Natural killer cell (primary cell): ENCODE data around the gene ERGIC2. TPM values are rescaled to one million over a fixed set of nuclear protein-coding genes. Genes with fewer than 3 reads are reported as not detected.
A peak's percentile ranks its signal among the peaks of the same experiment; 100 is the strongest.

Experiments used
- ATAC-seq, 3 donors: fragments of 150-1000 bp in 2 of 3; fragments of 200-7000 bp in 1 of 3; cut with Tn5 transposase; 1 replicate in 1 of 3; 2 replicates in 2 of 3; pipeline ENCODE4 v1.10.0; 2021; ENCODE audit warnings: mild to moderate bottlenecking in 2 of 3, moderate library complexity in 2 of 3
- DNase-seq, 2 donors: peaks; one replicate each; pipeline versions ENCODE4 v3.0.0 to v3.0.0-alpha.2; 2013 to 2021; ENCODE audit warnings: mixed read lengths in 1 of 2
- H3K27ac ChIP-seq: one replicate; pipeline ENCODE4 v1.5.1; 2013; ENCODE audit warnings: mild to moderate bottlenecking, low read length
- H3K27me3 ChIP-seq: one replicate; pipeline ENCODE4 v1.6.1; 2013; ENCODE audit warnings: low read length; ENCODE audit not compliant: control insufficient read depth, insufficient read depth
- H3K36me3 ChIP-seq: one replicate; pipeline ENCODE4 v1.6.1; 2013; ENCODE audit warnings: low read length; ENCODE audit not compliant: control insufficient read depth, insufficient read depth
- H3K4me1 ChIP-seq: one replicate; pipeline ENCODE4 v1.6.1; 2013; ENCODE audit warnings: low read length; ENCODE audit not compliant: control insufficient read depth, insufficient read depth
- H3K4me3 ChIP-seq: one replicate; pipeline ENCODE4 v1.5.1; 2013; ENCODE audit warnings: low read length
- H3K9me3 ChIP-seq: one replicate; pipeline ENCODE4 v1.6.1; 2013; ENCODE audit warnings: low read length; ENCODE audit not compliant: control insufficient read depth, insufficient read depth
- H3K27ac Mint-ChIP-seq, 2 donors: one replicate each; pipeline ENCODE4 v1.8.0; 2022; ENCODE audit warnings: mild to moderate bottlenecking in 2 of 2, mixed read lengths in 2 of 2, moderate library complexity in 1 of 2
- H3K27me3 Mint-ChIP-seq, 2 donors: one replicate each; pipeline ENCODE4 v1.8.0; 2022; ENCODE audit warnings: low read depth in 2 of 2, mixed read lengths in 2 of 2
- H3K36me3 Mint-ChIP-seq: one replicate; pipeline ENCODE4 v1.8.0; 2022; ENCODE audit warnings: mixed read lengths
- H3K4me1 Mint-ChIP-seq, 2 donors: one replicate each; pipeline ENCODE4 v1.8.0; 2022; ENCODE audit warnings: mixed read lengths in 2 of 2
- H3K4me3 Mint-ChIP-seq: one replicate; pipeline ENCODE4 v1.8.0; 2022; ENCODE audit warnings: mild to moderate bottlenecking, moderate library complexity, mixed read lengths
- H3K9me3 Mint-ChIP-seq, 2 donors: one replicate each; pipeline ENCODE4 v1.8.0; 2022; ENCODE audit warnings: mixed read lengths in 2 of 2
- WGBS: methylation state at CpG from one replicate; pipeline ENCODE4 v1.1.7; 2013; ENCODE audit warnings: missing lambda C conversion rate; ENCODE audit not compliant: insufficient coverage; 5-methylcytosine and 5-hydroxymethylcytosine counted together
- intact Hi-C: fragments of 100-400 bp; cut with micrococcal nuclease; formaldehyde crosslinking; loops from one replicate; pipeline ENCODE4 v1.14.2; 2022
- total RNA-seq, 4 donors: library from RNA; stranded (reverse); fragments of 120-200 nt in 1 of 4; gene quantifications; one replicate each; pipeline versions ENCODE4 v1.2.3 to v1.2.4, GENCODE V29; 2013 to 2022
- TF ChIP-seq, protein P1 (sequence below): fragments of 200-600 bp; IDR thresholded peaks from one replicate; pipeline ENCODE4 v1.8.0; 2022; ENCODE audit warnings: antibody characterized with exemption

Gene ERGIC2
- total RNA-seq, 3 donors from 2014 or later (not counting 1 experiment from before 2014, with no cell fraction given), result 28.7 to 46.9 (median 37.2) TPM

GRCh38 chr12:29365091-29365490 is 15.9 kb downstream of the ERGIC2 start:
- H3K9me3 ChIP-seq, result no peaks in the 10 kb centered on the region
- Mint-ChIP-seq H3K4me1 (no peaks in the 10 kb centered on the region), H3K9me3 (no peaks in the 10 kb centered on the region), H3K36me3 (peaks cover 16% of the 10 kb centered on the region), H3K27ac (no peak overlapping the region), H3K27me3 (no peaks in the 10 kb centered on the region), H3K4me3 (no peak overlapping the region)
- DNase-seq, result no peak
- no peak overlapping the region for H3K27ac ChIP-seq
- peaks cover 44% of the 10 kb centered on the region for H3K36me3 ChIP-seq
- H3K4me1 ChIP-seq, result no peaks in the 10 kb centered on the region
- TF ChIP-seq, protein P1, sequence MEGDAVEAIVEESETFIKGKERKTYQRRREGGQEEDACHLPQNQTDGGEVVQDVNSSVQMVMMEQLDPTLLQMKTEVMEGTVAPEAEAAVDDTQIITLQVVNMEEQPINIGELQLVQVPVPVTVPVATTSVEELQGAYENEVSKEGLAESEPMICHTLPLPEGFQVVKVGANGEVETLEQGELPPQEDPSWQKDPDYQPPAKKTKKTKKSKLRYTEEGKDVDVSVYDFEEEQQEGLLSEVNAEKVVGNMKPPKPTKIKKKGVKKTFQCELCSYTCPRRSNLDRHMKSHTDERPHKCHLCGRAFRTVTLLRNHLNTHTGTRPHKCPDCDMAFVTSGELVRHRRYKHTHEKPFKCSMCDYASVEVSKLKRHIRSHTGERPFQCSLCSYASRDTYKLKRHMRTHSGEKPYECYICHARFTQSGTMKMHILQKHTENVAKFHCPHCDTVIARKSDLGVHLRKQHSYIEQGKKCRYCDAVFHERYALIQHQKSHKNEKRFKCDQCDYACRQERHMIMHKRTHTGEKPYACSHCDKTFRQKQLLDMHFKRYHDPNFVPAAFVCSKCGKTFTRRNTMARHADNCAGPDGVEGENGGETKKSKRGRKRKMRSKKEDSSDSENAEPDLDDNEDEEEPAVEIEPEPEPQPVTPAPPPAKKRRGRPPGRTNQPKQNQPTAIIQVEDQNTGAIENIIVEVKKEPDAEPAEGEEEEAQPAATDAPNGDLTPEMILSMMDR, result no peak
- ATAC-seq, result no peak
- H3K4me3 ChIP-seq, result no peak overlapping the region
- H3K27me3 ChIP-seq, result no peaks in the 10 kb centered on the region
- 89% methylated on average over 1 of the region's 2 CpGs for WGBS
- intact Hi-C loops, result no loop called here

- H3K27me3 ChIP-seq, result no peaks in the 10 kb centered on the region
- H3K27ac ChIP-seq, result no peak overlapping the region
- Mint-ChIP-seq H3K9me3 (no peaks in the 10 kb centered on the region), H3K27ac (no peak overlapping the region), H3K4me3 (no peak overlapping the region), H3K36me3 (peaks cover 7% of the 10 kb centered on the region), H3K4me1 (peaks cover 0 to 5% of the 10 kb centered on the region in 2 donors), H3K27me3 (no peaks in the 10 kb centered on the region)
- ATAC-seq (no peak), DNase-seq (no peak)
- no peaks in the 10 kb centered on the region for H3K9me3 ChIP-seq
- no CpG with 5 or more reads among the region's 1 CpG for whole genome bisulfite sequencing
- intact Hi-C loops, result no loop called here
- no peaks in the 10 kb centered on the region for H3K4me1 ChIP-seq
- TF ChIP-seq, protein P1, result no peak
- no peak overlapping the region for H3K4me3 ChIP-seq
- H3K36me3 ChIP-seq, result peaks cover 47% of the 10 kb centered on the region
These were observed 26.0 kb downstream of the ERGIC2 start for GRCh38 chr12:29354954-29355353.

DNA sequence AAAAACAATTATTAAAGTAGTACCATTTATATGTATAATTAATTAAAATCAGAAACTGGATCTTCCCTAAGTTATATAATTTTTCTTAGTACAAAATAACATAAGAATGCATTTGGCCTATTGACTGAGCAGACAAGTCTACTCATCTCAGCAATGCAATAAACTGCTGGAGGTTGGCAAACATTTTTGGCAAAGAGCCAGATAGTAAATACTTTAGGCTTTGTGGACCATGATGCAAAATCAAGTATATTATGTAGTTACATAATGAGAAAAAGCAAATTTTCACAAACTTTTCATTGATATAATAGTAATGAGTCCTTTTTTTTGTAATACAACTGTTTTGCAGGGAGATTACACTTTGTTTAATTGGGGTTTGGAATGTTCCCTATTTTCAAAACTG is 30.9 kb downstream of the ERGIC2 start:
- Histone ChIP-seq H3K27me3 (no peaks in the 10 kb centered on the region), H3K36me3 (peaks cover 50% of the 10 kb centered on the region), H3K9me3 (no peaks in the 10 kb centered on the region), H3K27ac (no peak overlapping the region), H3K4me3 (no peak overlapping the region), H3K4me1 (no peaks in the 10 kb centered on the region)
- DNase-seq (peak in 1 of 2 donors; percentile 7), ATAC-seq (no peak)
- H3K36me3 Mint-ChIP-seq, result peaks cover 15% of the 10 kb centered on the region
- H3K4me1 Mint-ChIP-seq, result peaks cover 0 to 5% of the 10 kb centered on the region in 2 donors
- no peaks in the 10 kb centered on the region for H3K27me3 Mint-ChIP-seq
- TF ChIP-seq, protein P1, result no peak
- no peak overlapping the region for H3K4me3 Mint-ChIP-seq
- no peaks in the 10 kb centered on the region for H3K9me3 Mint-ChIP-seq
- intact Hi-C loops, result no loop called here
- no peak overlapping the region for H3K27ac Mint-ChIP-seq

GRCh38 chr12:29346769-29347421 is 34.1 kb downstream of the ERGIC2 start:
- Histone ChIP-seq H3K4me3 (no peak overlapping the region), H3K36me3 (peaks cover 61% of the 10 kb centered on the region), H3K4me1 (no peaks in the 10 kb centered on the region), H3K9me3 (no peaks in the 10 kb centered on the region), H3K27ac (no peak overlapping the region), H3K27me3 (no peaks in the 10 kb centered on the region)
- 100% methylated on average over 2 of the region's 3 CpGs for WGBS
- ATAC-seq (no peak), DNase-seq (no peak)
- H3K9me3 Mint-ChIP-seq, result no peaks in the 10 kb centered on the region
- TF ChIP-seq, protein P1, result no peak
- H3K36me3 Mint-ChIP-seq, result peaks cover 16% of the 10 kb centered on the region
- intact Hi-C loops, result no loop called here
- no peak overlapping the region for H3K27ac Mint-ChIP-seq
- no peak overlapping the region for H3K4me3 Mint-ChIP-seq
- peaks cover 0 to 5% of the 10 kb centered on the region in 2 donors for H3K4me1 Mint-ChIP-seq
- no peaks in the 10 kb centered on the region for H3K27me3 Mint-ChIP-seq
